Lower leg skin (tissue), 3 donors: Measurements from ENCODE around the gene HNF1A.

Experiments
- CTCF ChIP-seq, 3 donors: fragments of 450-650 bp; IDR thresholded peaks; one replicate each; pipeline ENCODE4 v1.5.1; 2016; ENCODE audit warnings: antibody characterized with exemption in 3 of 3, mild to moderate bottlenecking in 3 of 3, moderate library complexity in 2 of 3
- POLR2A ChIP-seq, 2 donors: fragments of 450-650 bp; IDR thresholded peaks; one replicate each; pipeline ENCODE4 v1.6.1; 2016 to 2017; ENCODE audit warnings: antibody characterized with exemption in 2 of 2, mild to moderate bottlenecking in 1 of 2, moderate library complexity in 1 of 2

- TF ChIP-seq CTCF (IDR thresholded peaks at IDR 0.05) (no peak), POLR2A (IDR thresholded peaks at IDR 0.05) (no peak)
These were observed 27.0 kb downstream of the HNF1A start for GRCh38 chr12:121005346-121005815.
